Karpas-422 (cell line): Measurements from ENCODE around the gene FGD5. TPM values are rescaled to one million over a fixed set of nuclear protein-coding genes. Genes with fewer than 3 reads are reported as not detected.

Experiments
- DNase-seq: peaks from one replicate; pipeline ENCODE4 v3.0.0-alpha.2; 2015
- H2AFZ ChIP-seq: fragments of 200-600 bp; sonication (generic); 2 replicates; pipeline ENCODE4 v1.6.1; 2014; ENCODE audit warnings: antibody characterized with exemption, low read length, mixed read lengths
- H3K27ac ChIP-seq: fragments of 200-600 bp; sonication (generic); 2 replicates; pipeline ENCODE4 v1.5.1; 2014; ENCODE audit warnings: mild to moderate bottlenecking, low read length, moderate library complexity
- H3K27me3 ChIP-seq: fragments of 200-600 bp; sonication (generic); 2 replicates; pipeline ENCODE4 v1.6.1; 2014; ENCODE audit warnings: low read length, mixed read lengths
- H3K36me3 ChIP-seq: fragments of 200-600 bp; sonication (generic); 2 replicates; pipeline ENCODE4 v1.6.1; 2014; ENCODE audit warnings: low read length, mixed read lengths; ENCODE audit not compliant: insufficient read depth
- H3K4me1 ChIP-seq: fragments of 200-600 bp; sonication (generic); 2 replicates; pipeline ENCODE4 v1.6.1; 2014; ENCODE audit warnings: mild to moderate bottlenecking, low read length, mixed read lengths
- H3K4me2 ChIP-seq: fragments of 200-600 bp; sonication (generic); 2 replicates; pipeline ENCODE4 v1.6.1; 2014; ENCODE audit warnings: low read length, low read depth, mild to moderate bottlenecking; ENCODE audit not compliant: poor library complexity, severe bottlenecking
- H3K4me3 ChIP-seq: fragments of 200-600 bp; sonication (generic); 2 replicates; pipeline ENCODE4 v1.5.1; 2014; ENCODE audit warnings: mild to moderate bottlenecking, antibody characterized with exemption, low read length, mixed read lengths
- H3K79me2 ChIP-seq: fragments of 200-600 bp; sonication (generic); 2 replicates; pipeline ENCODE4 v1.6.1; 2014; ENCODE audit warnings: mild to moderate bottlenecking, low read length, mixed read lengths
- H3K9ac ChIP-seq: fragments of 200-600 bp; sonication (generic); 2 replicates; pipeline ENCODE4 v1.6.0; 2014; ENCODE audit warnings: low read length
- H3K9me2 ChIP-seq: fragments of 200-600 bp; sonication (generic), shearing (Covaris generic); replicated peaks from 2 replicates; pipeline ENCODE4 v1.6.0; 2014; ENCODE audit warnings: mild to moderate bottlenecking, low read length, moderate library complexity; ENCODE audit not compliant: insufficient read depth
- H3K9me3 ChIP-seq: fragments of 300-700, 200-600 bp; sonication (generic); 2 replicates; pipeline ENCODE4 v1.6.1; 2014; ENCODE audit warnings: low read length, mixed read lengths
- H4K20me1 ChIP-seq: fragments of 200-600 bp; sonication (generic); 2 replicates; pipeline ENCODE4 v1.6.1; 2014; ENCODE audit warnings: mild to moderate bottlenecking, antibody characterized with exemption, low read length, low read depth; ENCODE audit not compliant: insufficient read depth
- total RNA-seq: library from RNA; depleted of rRNA; stranded (reverse); fragments of >200 nt; shearing (Covaris generic); gene quantifications from 2 replicates; pipeline ENCODE4 v1.2.3, GENCODE V29; 2014; ENCODE audit warnings: low replicate concordance

Gene FGD5
- total RNA-seq, 1 experiment from 2014 or later = not detected

- no peaks in the 10 kb centered on the region for H3K9me3 ChIP-seq
- H2AFZ ChIP-seq = no peak overlapping the region
These were observed 17.7 kb upstream of the FGD5 start for GRCh38 chr3:14801031-14801430.

GRCh38 chr3:14801668-14802380, 16.9 kb upstream of the FGD5 start:
- Histone ChIP-seq H3K9me2 (no peaks in the 10 kb centered on the region), H2AFZ (no peak overlapping the region), H3K9me3 (no peaks in the 10 kb centered on the region), H3K27ac (no peak overlapping the region), H3K4me2 (no peak overlapping the region), H3K4me1 (no peaks in the 10 kb centered on the region), H3K79me2 (no peaks in the 10 kb centered on the region), H3K9ac (no peak overlapping the region), H3K36me3 (no peaks in the 10 kb centered on the region), H3K4me3 (no peak overlapping the region), H4K20me1 (no peaks in the 10 kb centered on the region), H3K27me3 (no peaks in the 10 kb centered on the region)
- no peak for DNase-seq

More at GRCh38 chr3:14801031-14801430, 17.7 kb upstream of the FGD5 start:
- H3K27me3 ChIP-seq = no peaks in the 10 kb centered on the region
- no peak overlapping the region for H3K4me2 ChIP-seq
- no peaks in the 10 kb centered on the region for H4K20me1 ChIP-seq
- no peak overlapping the region for H3K9ac ChIP-seq
- H3K4me3 ChIP-seq = no peak overlapping the region
- H3K9me2 ChIP-seq = no peaks in the 10 kb centered on the region
- H3K4me1 ChIP-seq = no peaks in the 10 kb centered on the region
- no peaks in the 10 kb centered on the region for H3K36me3 ChIP-seq
- DNase-seq = no peak
- H3K27ac ChIP-seq = no peak overlapping the region
- no peaks in the 10 kb centered on the region for H3K79me2 ChIP-seq

- Histone ChIP-seq H4K20me1 (no peaks in the 10 kb centered on the region), H3K4me3 (no peak overlapping the region), H3K27me3 (no peaks in the 10 kb centered on the region), H3K9me3 (no peaks in the 10 kb centered on the region), H3K79me2 (no peaks in the 10 kb centered on the region), H2AFZ (no peak overlapping the region), H3K4me2 (no peak overlapping the region), H3K36me3 (no peaks in the 10 kb centered on the region), H3K9ac (no peak overlapping the region), H3K9me2 (no peaks in the 10 kb centered on the region), H3K4me1 (no peaks in the 10 kb centered on the region), H3K27ac (no peak overlapping the region)
- DNase-seq = no peak
These were observed 16.4 kb upstream of the FGD5 start for GRCh38 chr3:14802381-14802731.

GRCh38 chr3:14803101-14803980, 15.4 kb upstream of the FGD5 start:
- Histone ChIP-seq H3K9me3 (no peaks in the 10 kb centered on the region), H3K79me2 (no peaks in the 10 kb centered on the region), H2AFZ (no peak overlapping the region), H3K27me3 (no peaks in the 10 kb centered on the region), H3K4me2 (no peak overlapping the region), H3K9me2 (no peaks in the 10 kb centered on the region), H3K4me3 (no peak overlapping the region), H4K20me1 (no peaks in the 10 kb centered on the region), H3K9ac (no peak overlapping the region), H3K4me1 (no peaks in the 10 kb centered on the region), H3K27ac (no peak overlapping the region), H3K36me3 (no peaks in the 10 kb centered on the region)
- DNase-seq = no peak

GRCh38 chr3:14803981-14804834, 14.6 kb upstream of the FGD5 start:
- no peaks in the 10 kb centered on the region for H3K4me1 ChIP-seq
- DNase-seq = no peak
- no peaks in the 10 kb centered on the region for H3K36me3 ChIP-seq
- H3K79me2 ChIP-seq = no peaks in the 10 kb centered on the region
- no peaks in the 10 kb centered on the region for H3K27me3 ChIP-seq
- no peaks in the 10 kb centered on the region for H3K9me3 ChIP-seq
- no peaks in the 10 kb centered on the region for H4K20me1 ChIP-seq
- no peak overlapping the region for H3K27ac ChIP-seq
- H3K4me3 ChIP-seq = no peak overlapping the region
- no peak overlapping the region for H3K4me2 ChIP-seq
- no peak overlapping the region for H2AFZ ChIP-seq
- no peaks in the 10 kb centered on the region for H3K9me2 ChIP-seq
- H3K9ac ChIP-seq = no peak overlapping the region

- H3K4me3 ChIP-seq = no peak overlapping the region
- no peak overlapping the region for H3K4me2 ChIP-seq
- no peak for DNase-seq
- H3K9me2 ChIP-seq = no peaks in the 10 kb centered on the region
- H3K27ac ChIP-seq = no peak overlapping the region
- H3K4me1 ChIP-seq = no peaks in the 10 kb centered on the region
- no peaks in the 10 kb centered on the region for H3K79me2 ChIP-seq
- no peaks in the 10 kb centered on the region for H3K36me3 ChIP-seq
- no peaks in the 10 kb centered on the region for H4K20me1 ChIP-seq
- H2AFZ ChIP-seq = no peak overlapping the region
- H3K9me3 ChIP-seq = no peaks in the 10 kb centered on the region
- no peaks in the 10 kb centered on the region for H3K27me3 ChIP-seq
- no peak overlapping the region for H3K9ac ChIP-seq
These were observed 13.7 kb upstream of the FGD5 start for GRCh38 chr3:14804835-14805780.

GRCh38 chr3:14805961-14806537, 12.7 kb upstream of the FGD5 start:
- Histone ChIP-seq H4K20me1 (no peaks in the 10 kb centered on the region), H3K4me1 (no peaks in the 10 kb centered on the region), H3K9me2 (no peaks in the 10 kb centered on the region), H2AFZ (no peak overlapping the region), H3K9ac (no peak overlapping the region), H3K27ac (no peak overlapping the region), H3K4me3 (no peak overlapping the region), H3K4me2 (no peak overlapping the region), H3K79me2 (no peaks in the 10 kb centered on the region), H3K27me3 (no peaks in the 10 kb centered on the region), H3K36me3 (no peaks in the 10 kb centered on the region), H3K9me3 (no peaks in the 10 kb centered on the region)
- DNase-seq = no peak
